HEK293 (cell line): ENCODE results near the gene TAPBP.

ENCODE experiments used
- GFI1B ChIP-seq: fragments of 450-650 bp; formaldehyde crosslinking; IDR thresholded peaks from 2 replicates; pipeline ENCODE4 v1.5.1; 2016; ENCODE audit warnings: missing biosample characterization, missing genetic modification characterization
- HOXC10 ChIP-seq: sonication (generic); formaldehyde crosslinking; IDR thresholded peaks from 2 replicates; pipeline ENCODE4 v1.8.1; 2023; ENCODE audit warnings: mild to moderate bottlenecking, missing genetic modification reagents
- KLF1 ChIP-seq: fragments of 450-650 bp; formaldehyde crosslinking; IDR thresholded peaks from 2 replicates; pipeline ENCODE4 v1.5.1; 2016; ENCODE audit warnings: missing biosample characterization, missing genetic modification characterization
- KLF17 ChIP-seq: fragments of 450-650 bp; formaldehyde crosslinking; IDR thresholded peaks from 2 replicates; pipeline ENCODE4 v1.5.1; 2016; ENCODE audit warnings: missing biosample characterization, missing genetic modification characterization
- MEIS1 ChIP-seq: sonication (generic); formaldehyde crosslinking; IDR thresholded peaks from 2 replicates; pipeline ENCODE4 v1.8.1; 2022; ENCODE audit warnings: missing genetic modification reagents, mild to moderate bottlenecking, borderline replicate concordance
- PBX3 ChIP-seq: sonication (generic); formaldehyde crosslinking; IDR thresholded peaks from 2 replicates; pipeline ENCODE4 v1.8.1; 2022; ENCODE audit warnings: mild to moderate bottlenecking, moderate library complexity, missing genetic modification reagents
- PRDM4 ChIP-seq: fragments of 450-650 bp; formaldehyde crosslinking; IDR thresholded peaks from 2 replicates; pipeline ENCODE4 v1.5.1; 2017; ENCODE audit warnings: missing biosample characterization, missing genetic modification characterization
- SCRT1 ChIP-seq: fragments of 450-650 bp; formaldehyde crosslinking; IDR thresholded peaks from 2 replicates; pipeline ENCODE4 v1.5.1; 2016; ENCODE audit warnings: missing biosample characterization, missing genetic modification characterization, borderline replicate concordance
- SCRT2 ChIP-seq: fragments of 450-650 bp; formaldehyde crosslinking; IDR thresholded peaks from 2 replicates; pipeline ENCODE4 v1.5.1; 2016; ENCODE audit warnings: missing biosample characterization, missing genetic modification characterization
- SP2 ChIP-seq: fragments of 450-650 bp; formaldehyde crosslinking; IDR thresholded peaks from 2 replicates; pipeline ENCODE4 v1.5.1; 2016; ENCODE audit warnings: missing biosample characterization, missing genetic modification characterization
- WT1 ChIP-seq: fragments of 450-650 bp; formaldehyde crosslinking; IDR thresholded peaks from 2 replicates; pipeline ENCODE4 v1.5.1; 2016; ENCODE audit warnings: missing biosample characterization, missing genetic modification characterization
- YY1 ChIP-seq: fragments of 450-650 bp; formaldehyde crosslinking; IDR thresholded peaks from 2 replicates; pipeline ENCODE4 v1.5.1; 2018; ENCODE audit warnings: missing biosample characterization, missing genetic modification characterization
- ZBTB20 ChIP-seq: fragments of 450-650 bp; formaldehyde crosslinking; IDR thresholded peaks from 2 replicates; pipeline ENCODE4 v1.5.1; 2016; ENCODE audit warnings: missing biosample characterization, missing genetic modification characterization
- ZEB2 ChIP-seq: fragments of 450-650 bp; formaldehyde crosslinking; IDR thresholded peaks from 2 replicates; pipeline ENCODE4 v1.5.1; 2016; ENCODE audit warnings: missing biosample characterization, missing genetic modification characterization
- ZNF146 ChIP-seq: fragments of 450-650 bp; formaldehyde crosslinking; IDR thresholded peaks from 2 replicates; pipeline ENCODE4 v1.5.1; 2016; ENCODE audit warnings: missing biosample characterization, missing genetic modification characterization
- ZNF19 ChIP-seq: fragments of 450-650 bp; formaldehyde crosslinking; IDR thresholded peaks from 2 replicates; pipeline ENCODE4; 2016; ENCODE audit warnings: missing biosample characterization, missing genetic modification characterization, low read depth
- ZNF214 ChIP-seq: fragments of 450-650 bp; formaldehyde crosslinking; IDR thresholded peaks from 2 replicates; pipeline ENCODE4 v1.5.1; 2017; ENCODE audit warnings: missing biosample characterization, mild to moderate bottlenecking, missing genetic modification characterization, borderline replicate concordance
- ZNF221 ChIP-seq: fragments of 450-650 bp; formaldehyde crosslinking; IDR thresholded peaks from 2 replicates; pipeline ENCODE4 v1.5.1; 2017; ENCODE audit warnings: missing biosample characterization, missing genetic modification characterization, borderline replicate concordance
- ZNF239 ChIP-seq: fragments of 450-650 bp; formaldehyde crosslinking; IDR thresholded peaks from 2 replicates; pipeline ENCODE4 v1.5.1; 2016; ENCODE audit warnings: missing biosample characterization, missing genetic modification characterization
- ZNF280C ChIP-seq: fragments of 450-650 bp; formaldehyde crosslinking; IDR thresholded peaks from 2 replicates; pipeline ENCODE4 v1.5.1; 2016; ENCODE audit warnings: missing biosample characterization, missing genetic modification characterization
- ZNF280D ChIP-seq: fragments of 450-650 bp; formaldehyde crosslinking; IDR thresholded peaks from 2 replicates; pipeline ENCODE4 v1.5.1; 2016; ENCODE audit warnings: missing biosample characterization, missing genetic modification characterization
- ZNF354C ChIP-seq: fragments of 450-650 bp; formaldehyde crosslinking; IDR thresholded peaks from 2 replicates; pipeline ENCODE4 v1.5.1; 2016; ENCODE audit warnings: missing biosample characterization, missing genetic modification characterization, low read depth, borderline replicate concordance
- ZNF488 ChIP-seq: fragments of 450-650 bp; formaldehyde crosslinking; IDR thresholded peaks from 2 replicates; pipeline ENCODE4 v1.5.1; 2016; ENCODE audit warnings: missing biosample characterization, missing genetic modification characterization
- ZNF571 ChIP-seq: fragments of 450-650 bp; formaldehyde crosslinking; IDR thresholded peaks from 2 replicates; pipeline ENCODE4 v1.5.0; 2017; ENCODE audit warnings: missing biosample characterization, missing genetic modification characterization
- ZNF610 ChIP-seq: fragments of 450-650 bp; formaldehyde crosslinking; IDR thresholded peaks from 2 replicates; pipeline ENCODE4 v1.5.1; 2016; ENCODE audit warnings: missing biosample characterization, missing genetic modification characterization, borderline replicate concordance
- ZNF629 ChIP-seq: fragments of 450-650 bp; formaldehyde crosslinking; IDR thresholded peaks from 2 replicates; pipeline ENCODE4 v1.5.1; 2017; ENCODE audit warnings: missing biosample characterization, missing genetic modification characterization
- ZNF776 ChIP-seq: fragments of 450-650 bp; formaldehyde crosslinking; IDR thresholded peaks from 2 replicates; pipeline ENCODE4 v1.5.0; 2017; ENCODE audit warnings: missing biosample characterization, missing genetic modification characterization, borderline replicate concordance
- ZNF843 ChIP-seq: fragments of 450-650 bp; formaldehyde crosslinking; IDR thresholded peaks from 2 replicates; pipeline ENCODE4 v1.5.1; 2016; ENCODE audit warnings: missing biosample characterization, missing genetic modification characterization
- ZSCAN16 ChIP-seq: fragments of 450-650 bp; formaldehyde crosslinking; IDR thresholded peaks from 2 replicates; pipeline ENCODE4 v1.5.1; 2016; ENCODE audit warnings: missing biosample characterization, missing genetic modification characterization

Gene TAPBP

GRCh38 chr6:33271468-33272274, 42.2 kb downstream of the TAPBP start, which contains the start of the genes RPS18 and VPS52 (continued):
- TF ChIP-seq ZSCAN16 (no peak), ZNF776 (tag by site-specific recombination) (no peak), ZBTB20 (tag by site-specific recombination) (peak; percentile 100), ZNF843 (tag by site-specific recombination) (peak; percentile 42; the same call in 1 of the 2 replicates), ZNF280C (tag by site-specific recombination) (no peak), HOXC10 (CRISPR knock-in tag) (peak; percentile 91), ZNF629 (peak; percentile 91), GFI1B (no peak), ZNF214 (tag by site-specific recombination) (no peak; the same call in 1 of the 2 replicates), ZNF488 (tag by site-specific recombination) (no peak), SCRT1 (tag by site-specific recombination) (no peak; the same call in 1 of the 2 replicates), KLF17 (tag by site-specific recombination) (peak; percentile 91), ZNF19 (no peak), ZNF280D (peak; percentile 87), WT1 (tag by site-specific recombination) (peak; percentile 10; the same call in 1 of the 2 replicates), PBX3 (CRISPR knock-in tag) (peak; percentile 78), ZNF146 (no peak), ZEB2 (tag by site-specific recombination) (peak; percentile 77), ZNF354C (tag by site-specific recombination) (no peak), ZNF221 (tag by site-specific recombination) (no peak), ZNF571 (tag by site-specific recombination) (no peak), ZNF239 (tag by site-specific recombination) (no peak), YY1 (tag by site-specific recombination) (peak; percentile 99), PRDM4 (tag by site-specific recombination) (peak; percentile 69), SP2 (peak; percentile 95), ZNF610 (tag by site-specific recombination) (0 out of 2 replicates have a peak, but pooled peaks have one; percentile 50), KLF1 (no peak), SCRT2 (0 out of 2 replicates have a peak, but pooled peaks have one; percentile 62), MEIS1 (CRISPR knock-in tag) (no peak)
